ENCODE data around the gene SBNO2.

Gene SBNO2

GRCh38 chr19:1216756-1217155 is 42.7 kb upstream of the SBNO2 start:
- H3K9me2 ChIP-seq (replicated peaks; ENCODE audit: low read depth, low read length) = no peaks in the 10 kb centered on the region
- peaks cover 17% of the 10 kb centered on the region; the same call in 1 of the 2 replicates for H3K36me3 ChIP-seq (ENCODE audit: insufficient read depth, low read length)
- H3K4me1 ChIP-seq (ENCODE audit: insufficient read depth, low read length, poor library complexity, severe bottlenecking) = peaks cover 13% of the 10 kb centered on the region
- no peaks in the 10 kb centered on the region for H3K27me3 ChIP-seq (ENCODE audit: insufficient read depth, low read length, poor library complexity, severe bottlenecking)
- peaks cover 75% of the 10 kb centered on the region for H3K79me2 ChIP-seq (ENCODE audit: insufficient read depth, low read length)
- H3K9ac ChIP-seq (ENCODE audit: low read depth, low read length, poor library complexity, severe bottlenecking) = no peak overlapping the region
- TF ChIP-seq EZH2phosphoT487 (IDR thresholded peaks at IDR 0.05; ENCODE audit: borderline replicate concordance) (no peak), CTCF (conservative IDR thresholded peaks at IDR 0.05; ENCODE audit: low read length) (no peak)
- H3K4me2 ChIP-seq (ENCODE audit: low read depth, low read length, poor library complexity, severe bottlenecking) = no peak overlapping the region
- peaks cover 39% of the 10 kb centered on the region for H4K20me1 ChIP-seq (ENCODE audit: insufficient read depth, low read length, poor library complexity, severe bottlenecking)
- H3K9me3 ChIP-seq (ENCODE audit: insufficient read depth, low read depth, low read length) = no peaks in the 10 kb centered on the region
- no peaks in the 10 kb centered on the region for H3F3A ChIP-seq (ENCODE audit: low read depth)
- no peak overlapping the region for H2AFZ ChIP-seq (ENCODE audit: low read length)
- H3K4me3 ChIP-seq (ENCODE audit: low read length, poor library complexity, severe bottlenecking) = no peak overlapping the region

- no peak overlapping the region for H3K9ac ChIP-seq (ENCODE audit: low read depth, low read length, poor library complexity, severe bottlenecking)
- no peak overlapping the region for H3K4me3 ChIP-seq (ENCODE audit: low read length, poor library complexity, severe bottlenecking)
- H3K9me3 ChIP-seq (ENCODE audit: insufficient read depth, low read depth, low read length) = no peaks in the 10 kb centered on the region
- peaks cover 3% of the 10 kb centered on the region; the same call in 1 of the 2 replicates for H3K36me3 ChIP-seq (ENCODE audit: insufficient read depth, low read length)
- H3K79me2 ChIP-seq (ENCODE audit: insufficient read depth, low read length) = peaks cover 90% of the 10 kb centered on the region
- no peaks in the 10 kb centered on the region for H3K9me2 ChIP-seq (replicated peaks; ENCODE audit: low read depth, low read length)
- peaks cover 23% of the 10 kb centered on the region for H3K4me1 ChIP-seq (ENCODE audit: insufficient read depth, low read length, poor library complexity, severe bottlenecking)
- H2AFZ ChIP-seq (ENCODE audit: low read length) = no peak overlapping the region
- no peaks in the 10 kb centered on the region for H3F3A ChIP-seq (ENCODE audit: low read depth)
- H3K27me3 ChIP-seq (ENCODE audit: insufficient read depth, low read length, poor library complexity, severe bottlenecking) = no peaks in the 10 kb centered on the region
- H3K4me2 ChIP-seq (ENCODE audit: low read depth, low read length, poor library complexity, severe bottlenecking) = no peak overlapping the region
- H4K20me1 ChIP-seq (ENCODE audit: insufficient read depth, low read length, poor library complexity, severe bottlenecking) = peaks cover 51% of the 10 kb centered on the region
- TF ChIP-seq EZH2phosphoT487 (IDR thresholded peaks at IDR 0.05; ENCODE audit: borderline replicate concordance) (no peak), CTCF (conservative IDR thresholded peaks at IDR 0.05; ENCODE audit: low read length) (no peak)
These were observed 41.0 kb upstream of the SBNO2 start for GRCh38 chr19:1214862-1215731.

- Histone ChIP-seq H3K4me3 (ENCODE audit: low read length, poor library complexity, severe bottlenecking) (peak overlapping the region; percentile 46), H3K9me3 (ENCODE audit: insufficient read depth, low read depth, low read length) (no peaks in the 10 kb centered on the region), H4K20me1 (ENCODE audit: insufficient read depth, low read length, poor library complexity, severe bottlenecking) (peaks cover 58% of the 10 kb centered on the region), H2AFZ (ENCODE audit: low read length) (no peak overlapping the region), H3F3A (ENCODE audit: low read depth) (no peaks in the 10 kb centered on the region), H3K9ac (ENCODE audit: low read depth, low read length, poor library complexity, severe bottlenecking) (peak overlapping the region; percentile 56), H3K9me2 (replicated peaks; ENCODE audit: low read depth, low read length) (no peaks in the 10 kb centered on the region), H3K79me2 (ENCODE audit: insufficient read depth, low read length) (peaks cover 96% of the 10 kb centered on the region), H3K4me2 (ENCODE audit: low read depth, low read length, poor library complexity, severe bottlenecking) (peak overlapping the region; percentile 53), H3K27me3 (ENCODE audit: insufficient read depth, low read length, poor library complexity, severe bottlenecking) (no peaks in the 10 kb centered on the region), H3K36me3 (ENCODE audit: insufficient read depth, low read length) (no peaks in the 10 kb centered on the region; the same call in 1 of the 2 replicates), H3K4me1 (ENCODE audit: insufficient read depth, low read length, poor library complexity, severe bottlenecking) (peaks cover 30% of the 10 kb centered on the region)
- TF ChIP-seq CTCF (conservative IDR thresholded peaks at IDR 0.05; ENCODE audit: low read length) = no peak
- no peak for TF ChIP-seq EZH2phosphoT487 (IDR thresholded peaks at IDR 0.05; ENCODE audit: borderline replicate concordance)
These were observed 40.3 kb upstream of the SBNO2 start for GRCh38 chr19:1214299-1214861.

All from Loucy (cell line).